Uterus (tissue), 2 donors: ENCODE measurements around the gene PLEKHG3.

Experiments used
- CTCF ChIP-seq, 4 experiments: fragments of 200-600 bp in 2 of 4; fragments of 450-650 bp in 2 of 4; sonication (generic) in 2 of 4; IDR thresholded peaks; one replicate each; pipeline ENCODE4 v1.5.1; 2016 to 2019; ENCODE audit warnings: antibody characterized with exemption in 4 of 4, mild to moderate bottlenecking in 2 of 4, moderate library complexity in 1 of 4
- POLR2A ChIP-seq, 2 donors: fragments of 450-650 bp; IDR thresholded peaks; one replicate each; pipeline ENCODE4 v1.6.1; 2016; ENCODE audit warnings: antibody characterized with exemption in 2 of 2, mild to moderate bottlenecking in 1 of 2, moderate library complexity in 1 of 2

GRCh38 chr14:64703395-64704142 lies 655 bp upstream of the PLEKHG3 start:
- TF ChIP-seq CTCF (IDR thresholded peaks at IDR 0.05) (no peak), POLR2A (IDR thresholded peaks at IDR 0.05) (no peak)
